Liver (tissue), 9 donors: ENCODE measurements around the gene TRIM59. TPM values are rescaled to one million over a fixed set of nuclear protein-coding genes. Genes with fewer than 3 reads are reported as not detected.

ENCODE experiments used
- DNase-seq: peaks from one replicate; pipeline ENCODE4 v3.0.0-alpha.2; 2017; ENCODE audit warnings: low spot score
- H3K27ac ChIP-seq, 2 donors: one replicate each; pipeline ENCODE4 v1.7.0; 2013; ENCODE audit warnings: inconsistent platforms in 2 of 2, low read length in 2 of 2, control low read depth in 1 of 2, low read depth in 1 of 2, mild to moderate bottlenecking in 1 of 2
- H3K27me3 ChIP-seq, 4 donors: one replicate each; pipeline versions ENCODE4 v1.6.1 to v1.7.0; 2013; ENCODE audit warnings: low read length in 3 of 4, inconsistent platforms in 1 of 4, mild to moderate bottlenecking in 1 of 4, moderate library complexity in 1 of 4; ENCODE audit not compliant: control insufficient read depth in 4 of 4, insufficient read depth in 4 of 4
- H3K36me3 ChIP-seq, 4 donors: one replicate each; pipeline versions ENCODE4 v1.6.1 to v1.7.0; 2013; ENCODE audit warnings: low read length in 3 of 4, mild to moderate bottlenecking in 3 of 4, low read depth in 1 of 4, moderate library complexity in 1 of 4; ENCODE audit not compliant: control insufficient read depth in 4 of 4, insufficient read depth in 3 of 4
- H3K4me1 ChIP-seq, 4 donors: one replicate each; pipeline versions ENCODE4 v1.6.1 to v1.7.0; 2013; ENCODE audit warnings: low read length in 3 of 4, mild to moderate bottlenecking in 3 of 4, moderate library complexity in 1 of 4; ENCODE audit not compliant: control insufficient read depth in 4 of 4, insufficient read depth in 4 of 4
- H3K4me3 ChIP-seq, 3 donors: one replicate each; pipeline versions ENCODE4 v1.6.1 to v1.7.0; 2013; ENCODE audit warnings: low read length in 3 of 3, control low read depth in 1 of 3, low read depth in 1 of 3, mild to moderate bottlenecking in 1 of 3
- H3K9ac ChIP-seq, 2 donors: one replicate each; pipeline ENCODE4 v1.7.0; 2013; ENCODE audit warnings: low read length in 2 of 2, mild to moderate bottlenecking in 2 of 2, moderate library complexity in 2 of 2, control low read depth in 1 of 2, low read depth in 1 of 2
- H3K9me3 ChIP-seq, 4 donors: one replicate each; pipeline versions ENCODE4 v1.6.1 to v1.7.0; 2013; ENCODE audit warnings: low read length in 3 of 4; ENCODE audit not compliant: control insufficient read depth in 4 of 4
- ATF3 ChIP-seq: IDR thresholded peaks from 2 replicates; pipeline ENCODE4 v1.6.1; 2016; ENCODE audit warnings: antibody characterized with exemption
- CTCF ChIP-seq: fragments of 150-350 bp; IDR thresholded peaks from 2 replicates; pipeline ENCODE4 v1.5.1; 2017; ENCODE audit warnings: improper control_type of control experiment, low read depth, low read length; ENCODE audit not compliant: missing input control
- EGR1 ChIP-seq, 2 donors: IDR thresholded peaks; 2 replicates each; pipeline ENCODE4 v1.6.1; 2016 to 2018; ENCODE audit warnings: antibody characterized with exemption in 2 of 2, low read depth in 2 of 2
- FOXA1 ChIP-seq: IDR thresholded peaks from 2 replicates; pipeline ENCODE4 v1.6.1; 2016; ENCODE audit warnings: antibody characterized with exemption
- FOXA2 ChIP-seq: IDR thresholded peaks from 2 replicates; pipeline ENCODE4 v1.6.1; 2016; ENCODE audit warnings: antibody characterized with exemption
- GABPA ChIP-seq, 2 donors: IDR thresholded peaks in 1 of 2; conservative IDR thresholded peaks in 1 of 2; 2 replicates each; pipeline ENCODE4 v1.6.1; 2016; ENCODE audit warnings: antibody characterized with exemption in 2 of 2, mild to moderate bottlenecking in 1 of 2, moderate library complexity in 1 of 2
- HNF4A ChIP-seq, 2 donors: conservative IDR thresholded peaks; 2 replicates each; pipeline ENCODE4 v1.6.1; 2016; ENCODE audit warnings: antibody characterized with exemption in 2 of 2, mild to moderate bottlenecking in 2 of 2
- HNF4G ChIP-seq: IDR thresholded peaks from 2 replicates; pipeline ENCODE4 v1.6.1; 2016; ENCODE audit warnings: antibody characterized with exemption
- JUND ChIP-seq, 2 donors: IDR thresholded peaks; 2 replicates each; pipeline ENCODE4 v1.6.1; 2016; ENCODE audit warnings: antibody characterized with exemption in 2 of 2
- MAX ChIP-seq: IDR thresholded peaks from 2 replicates; pipeline ENCODE4 v1.6.1; 2016; ENCODE audit warnings: antibody characterized with exemption
- NR2F2 ChIP-seq: IDR thresholded peaks from 2 replicates; pipeline ENCODE4 v1.6.1; 2016; ENCODE audit warnings: antibody characterized with exemption
- RAD21 ChIP-seq, 2 donors: IDR thresholded peaks; 2 replicates each; pipeline ENCODE4 v1.6.1; 2016; ENCODE audit warnings: antibody characterized with exemption in 2 of 2, mild to moderate bottlenecking in 2 of 2
- RXRA ChIP-seq, 2 donors: IDR thresholded peaks; 2 replicates each; pipeline ENCODE4 v1.6.1; 2017 to 2018; ENCODE audit warnings: antibody characterized with exemption in 2 of 2, mild to moderate bottlenecking in 1 of 2
- SP1 ChIP-seq: IDR thresholded peaks from 2 replicates; pipeline ENCODE4 v1.6.1; 2018; ENCODE audit warnings: antibody characterized with exemption, mild to moderate bottlenecking
- TAF1 ChIP-seq: conservative IDR thresholded peaks from 2 replicates; pipeline ENCODE4 v1.6.1; 2016; ENCODE audit warnings: antibody characterized with exemption, mild to moderate bottlenecking
- YY1 ChIP-seq: IDR thresholded peaks from 2 replicates; pipeline ENCODE4 v1.6.1; 2016; ENCODE audit warnings: antibody characterized with exemption, mild to moderate bottlenecking
- ZBTB33 ChIP-seq: IDR thresholded peaks from 2 replicates; pipeline ENCODE4 v1.6.1; 2016; ENCODE audit warnings: antibody characterized with exemption
- WGBS: extraction: QIAGEN DNeasy Blood & Tissue Kit; methylation state at CpG from one replicate; pipeline ENCODE4 v1.1.7; 2013; 5-methylcytosine and 5-hydroxymethylcytosine counted together
- polyA plus RNA-seq, 2 donors: library from polyadenylated mRNA; stranded (reverse) in 1 of 2; unstranded in 1 of 2; fragments of 200-250 nt in 1 of 2; fragments of >200 nt in 1 of 2; fragmentation: Nextera tagmentation in 1 of 2; extraction: Ambion mirVana in 1 of 2; gene quantifications; one replicate each; pipeline versions ENCODE4 v1.2.1 to v1.2.3, GENCODE V29; 2013 to 2015
- total RNA-seq, 2 donors: library from RNA; depleted of rRNA; stranded (reverse); fragments of >200 nt; gene quantifications; one replicate each; pipeline ENCODE4 v1.2.3, GENCODE V29; 2014
- donor health status: healthy.
- donor health status: healthy.
- donor health status: healthy.
- donor health status: healthy.
- donor health status: healthy.

The TRIM59 gene
- total and polyA plus RNA-seq, 4 donors: 0.18 to 33.3 (median 0.87) TPM

GRCh38 chr3:160395297-160395696 is 54.3 kb downstream of the TRIM59 start:
- H3K4me3 ChIP-seq: no peak overlapping the region
- H3K36me3 ChIP-seq: no peaks in the 10 kb centered on the region
- no peaks in the 10 kb centered on the region for H3K27me3 ChIP-seq
- DNase-seq: no peak
- TF ChIP-seq EGR1 (IDR thresholded peaks at IDR 0.05; ENCODE audit: low read depth in 2 of 2) (no peak), FOXA1 (no peak), YY1 (no peak), JUND (IDR thresholded peaks at IDR 0.05) (no peak), RXRA (IDR thresholded peaks at IDR 0.05) (no peak), FOXA2 (no peak), HNF4G (no peak), RAD21 (IDR thresholded peaks at IDR 0.05) (no peak), ATF3 (no peak)
- no peaks in the 10 kb centered on the region for H3K9me3 ChIP-seq
- peaks cover 0 to 15% (median 6%) of the 10 kb centered on the region in 4 donors for H3K4me1 ChIP-seq
- no peak overlapping the region for H3K27ac ChIP-seq
- no peak overlapping the region for H3K9ac ChIP-seq

GRCh38 chr3:160394009-160394392 is 55.6 kb downstream of the TRIM59 start:
- Histone ChIP-seq H3K4me3 (no peak overlapping the region), H3K27ac (no peak overlapping the region), H3K27me3 (no peaks in the 10 kb centered on the region), H3K9me3 (no peaks in the 10 kb centered on the region), H3K4me1 (peaks cover 0 to 8% (median 6%) of the 10 kb centered on the region in 4 donors), H3K36me3 (no peaks in the 10 kb centered on the region), H3K9ac (no peak overlapping the region)
- no peak for DNase-seq
- WGBS: 97% methylated on average over 3 of the region's 3 CpGs
- no peak for TF ChIP-seq ZBTB33
- TF ChIP-seq RAD21 (IDR thresholded peaks at IDR 0.05): no peak
- no peak for TF ChIP-seq FOXA2
- TF ChIP-seq YY1: no peak
- no peak for TF ChIP-seq ATF3
- TF ChIP-seq HNF4G: no peak
- no peak for TF ChIP-seq EGR1 (IDR thresholded peaks at IDR 0.05; ENCODE audit: low read depth in 2 of 2)
- TF ChIP-seq CTCF: no peak
- no peak for TF ChIP-seq FOXA1
- TF ChIP-seq HNF4A (conservative IDR thresholded peaks at IDR 0.05): no peak
- TF ChIP-seq JUND (IDR thresholded peaks at IDR 0.05): no peak
- no peak for TF ChIP-seq MAX
- no peak for TF ChIP-seq NR2F2
- TF ChIP-seq SP1: no peak
- TF ChIP-seq RXRA (IDR thresholded peaks at IDR 0.05): no peak
- no peak for TF ChIP-seq GABPA (IDR thresholded peaks at IDR 0.05 in 1 of 2, conservative IDR thresholded peaks at IDR 0.05 in 1 of 2)
- TF ChIP-seq TAF1: no peak
